ENCODE measurements around the gene ZMYND11.

DNA sequence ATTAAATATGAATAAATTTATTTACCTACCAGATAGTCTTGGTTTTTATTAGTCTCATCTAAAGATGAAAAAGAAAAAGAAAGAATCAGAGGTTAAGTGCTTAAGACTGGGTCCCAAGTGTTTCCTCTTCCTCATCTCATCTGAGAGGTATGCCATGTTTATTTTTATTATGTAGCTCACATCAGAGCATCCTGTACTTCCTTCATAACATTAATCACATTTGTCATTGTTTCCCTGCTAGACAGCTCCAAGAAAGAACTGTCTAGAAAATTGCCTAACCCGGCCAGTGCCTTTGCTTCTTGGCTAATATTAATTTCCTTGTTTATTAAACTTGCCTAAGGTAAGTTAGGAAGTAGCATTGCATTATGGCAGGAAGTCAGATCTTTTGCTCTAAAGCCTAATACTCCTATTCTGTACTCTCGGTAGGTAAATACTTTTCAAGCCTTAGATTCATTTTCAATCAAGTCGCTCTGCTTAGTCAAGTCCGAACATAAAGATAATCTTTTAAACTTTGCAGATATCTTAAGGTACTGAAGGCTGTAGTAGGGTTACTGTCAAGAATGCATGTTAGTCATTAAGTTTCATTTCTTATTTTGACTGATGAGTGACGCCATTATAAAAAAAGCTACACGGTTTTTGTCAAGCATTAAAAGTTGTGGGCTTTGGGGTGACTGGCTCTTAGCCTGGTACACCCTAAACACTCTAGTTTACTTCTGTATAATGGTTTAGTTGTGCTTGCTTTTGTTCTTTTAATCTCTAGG, 47.4 kb downstream of the ZMYND11 start:
- TF ChIP-seq, protein P1, sequence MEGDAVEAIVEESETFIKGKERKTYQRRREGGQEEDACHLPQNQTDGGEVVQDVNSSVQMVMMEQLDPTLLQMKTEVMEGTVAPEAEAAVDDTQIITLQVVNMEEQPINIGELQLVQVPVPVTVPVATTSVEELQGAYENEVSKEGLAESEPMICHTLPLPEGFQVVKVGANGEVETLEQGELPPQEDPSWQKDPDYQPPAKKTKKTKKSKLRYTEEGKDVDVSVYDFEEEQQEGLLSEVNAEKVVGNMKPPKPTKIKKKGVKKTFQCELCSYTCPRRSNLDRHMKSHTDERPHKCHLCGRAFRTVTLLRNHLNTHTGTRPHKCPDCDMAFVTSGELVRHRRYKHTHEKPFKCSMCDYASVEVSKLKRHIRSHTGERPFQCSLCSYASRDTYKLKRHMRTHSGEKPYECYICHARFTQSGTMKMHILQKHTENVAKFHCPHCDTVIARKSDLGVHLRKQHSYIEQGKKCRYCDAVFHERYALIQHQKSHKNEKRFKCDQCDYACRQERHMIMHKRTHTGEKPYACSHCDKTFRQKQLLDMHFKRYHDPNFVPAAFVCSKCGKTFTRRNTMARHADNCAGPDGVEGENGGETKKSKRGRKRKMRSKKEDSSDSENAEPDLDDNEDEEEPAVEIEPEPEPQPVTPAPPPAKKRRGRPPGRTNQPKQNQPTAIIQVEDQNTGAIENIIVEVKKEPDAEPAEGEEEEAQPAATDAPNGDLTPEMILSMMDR (IDR thresholded peaks at IDR 0.05): no peak
- TF ChIP-seq ZFX (IDR thresholded peaks at IDR 0.05; ENCODE audit: borderline replicate concordance): no peak
